Neural cell (in vitro differentiated cells): ENCODE measurements around the gene PIGS. TPM values are rescaled to one million over a fixed set of nuclear protein-coding genes. Genes with fewer than 3 reads are reported as not detected.

ENCODE experiments used
- H2AFZ ChIP-seq: fragments of 200-600, 300-800 bp; sonication (generic), shearing (Covaris generic); 2 replicates; pipeline ENCODE4 v1.6.0; 2014; ENCODE audit warnings: low read depth, mild to moderate bottlenecking, antibody characterized with exemption, low read length, moderate library complexity
- H3F3A ChIP-seq: fragments of 200-600 bp; shearing (Covaris generic); 2 replicates; pipeline ENCODE4 v1.6.1; 2016; ENCODE audit warnings: mild to moderate bottlenecking, moderate library complexity, mixed read lengths, antibody characterized with exemption, low read length; ENCODE audit not compliant: insufficient read depth, poor library complexity, severe bottlenecking
- H3K27ac ChIP-seq: fragments of 200-600, 300-800 bp; sonication (generic), shearing (Covaris generic); 2 replicates; pipeline ENCODE4 v1.5.1; 2014; ENCODE audit warnings: mild to moderate bottlenecking, low read length, moderate library complexity
- H3K27me3 ChIP-seq: fragments of 300-800, 200-600 bp; sonication (generic), shearing (Covaris generic); 2 replicates; pipeline ENCODE4 v1.6.0; 2014; ENCODE audit warnings: mild to moderate bottlenecking, low read depth, low read length, moderate library complexity; ENCODE audit not compliant: insufficient read depth
- H3K36me3 ChIP-seq: fragments of 300-800, 200-600 bp; sonication (generic), shearing (Covaris generic); 2 replicates; pipeline ENCODE4 v1.5.1; 2014; ENCODE audit warnings: mild to moderate bottlenecking, antibody characterized with exemption, low read length, moderate library complexity; ENCODE audit not compliant: insufficient read depth
- H3K4me2 ChIP-seq: fragments of 300-800, 200-600 bp; sonication (generic), shearing (Covaris generic); 2 replicates; pipeline ENCODE4 v1.6.0; 2014; ENCODE audit warnings: mild to moderate bottlenecking, low read length
- H3K4me3 ChIP-seq: fragments of 300-800, 200-600 bp; sonication (generic), shearing (Covaris generic); 2 replicates; pipeline ENCODE4 v1.5.1; 2014; ENCODE audit warnings: mild to moderate bottlenecking, low read length, moderate library complexity
- H3K79me2 ChIP-seq: fragments of 200-600 bp; shearing (Covaris generic); replicated peaks from 2 replicates; pipeline ENCODE4 v1.6.0; 2014; ENCODE audit warnings: mild to moderate bottlenecking, low read length, moderate library complexity; ENCODE audit not compliant: insufficient read depth
- H3K9ac ChIP-seq: fragments of 300-800, 200-600 bp; sonication (generic), shearing (Covaris generic); 2 replicates; pipeline ENCODE4 v1.6.1; 2016; ENCODE audit warnings: mild to moderate bottlenecking, low read length, mixed read lengths
- H3K9me2 ChIP-seq: fragments of 200-600 bp; shearing (Covaris generic); 2 replicates; pipeline ENCODE4 v1.6.1; 2016; ENCODE audit warnings: mild to moderate bottlenecking, low read length, mixed read lengths; ENCODE audit not compliant: insufficient read depth
- H3K9me3 ChIP-seq: fragments of 200-600, 300-800 bp; sonication (generic), shearing (Covaris generic); 2 replicates; pipeline ENCODE4 v1.6.1; 2016; ENCODE audit warnings: mild to moderate bottlenecking, mixed run types, low read length, moderate library complexity, mixed read lengths
- H4K20me1 ChIP-seq: fragments of 200-600 bp; shearing (Covaris generic); 2 replicates; pipeline ENCODE4 v1.6.1; 2016; ENCODE audit warnings: mild to moderate bottlenecking, mixed run types; ENCODE audit not compliant: insufficient read depth
- CTCF ChIP-seq: fragments of 450-650 bp; IDR thresholded peaks from 2 replicates; pipeline ENCODE4 v1.5.1; 2014; ENCODE audit warnings: antibody characterized with exemption, mild to moderate bottlenecking, moderate library complexity; ENCODE audit not compliant: poor library complexity, severe bottlenecking
- EP300 ChIP-seq: fragments of 450-650 bp; conservative IDR thresholded peaks from 2 replicates; pipeline ENCODE4 v1.6.1; 2014; ENCODE audit warnings: antibody characterized with exemption, mild to moderate bottlenecking, moderate library complexity; ENCODE audit not compliant: poor library complexity, severe bottlenecking
- EZH2 ChIP-seq: fragments of 200-600, 300-800 bp; shearing (Covaris generic), sonication (generic); IDR thresholded peaks from 2 replicates; pipeline ENCODE4 v1.6.1; 2014; ENCODE audit warnings: antibody characterized with exemption, low read length, borderline replicate concordance, mild to moderate bottlenecking; ENCODE audit not compliant: insufficient read depth, poor library complexity, severe bottlenecking
- MXI1 ChIP-seq: fragments of 450-650 bp; conservative IDR thresholded peaks from 2 replicates; pipeline ENCODE4 v1.6.1; 2014; ENCODE audit warnings: antibody characterized with exemption, mild to moderate bottlenecking; ENCODE audit not compliant: poor library complexity, severe bottlenecking
- POLR2AphosphoS5 ChIP-seq: IDR thresholded peaks from 2 replicates; pipeline ENCODE4 v1.6.1; 2012
- RAD21 ChIP-seq: fragments of 450-650 bp; conservative IDR thresholded peaks from 2 replicates; pipeline ENCODE4 v1.6.1; 2014; ENCODE audit warnings: antibody characterized with exemption, mild to moderate bottlenecking, moderate library complexity
- REST ChIP-seq: IDR thresholded peaks from 2 replicates; pipeline ENCODE4 v1.6.1; 2012; ENCODE audit warnings: borderline replicate concordance
- SMC3 ChIP-seq: fragments of 450-650 bp; conservative IDR thresholded peaks from 2 replicates; pipeline ENCODE4 v1.6.1; 2014; ENCODE audit warnings: antibody characterized with exemption, mild to moderate bottlenecking, moderate library complexity; ENCODE audit not compliant: poor library complexity
- TAF1 ChIP-seq: IDR thresholded peaks from 2 replicates; pipeline ENCODE4 v1.6.1; 2012; ENCODE audit warnings: low read depth
- polyA plus RNA-seq: library from polyadenylated mRNA; depleted of rRNA; stranded (reverse); fragments of >200 nt; gene quantifications from 2 replicates; pipeline ENCODE4 v1.2.3, GENCODE V29; 2014

Gene PIGS
- polyA plus RNA-seq, 1 donor from 2014 or later: 37.6 TPM

- H4K20me1 ChIP-seq: no peaks in the 10 kb centered on the region
- no peaks in the 10 kb centered on the region for H3K79me2 ChIP-seq
- no peak for TF ChIP-seq TAF1
- TF ChIP-seq POLR2AphosphoS5: no peak
- no peak for TF ChIP-seq EP300
- TF ChIP-seq CTCF: no peak
- TF ChIP-seq EZH2: no peak
- no peak for TF ChIP-seq MXI1
- TF ChIP-seq SMC3: no peak
- TF ChIP-seq RAD21: no peak
- no peak for TF ChIP-seq REST
- no peaks in the 10 kb centered on the region for H3K36me3 ChIP-seq
- H3K4me2 ChIP-seq: no peak overlapping the region
- no peaks in the 10 kb centered on the region for H3K9me2 ChIP-seq
- H2AFZ ChIP-seq: no peak overlapping the region
- no peaks in the 10 kb centered on the region for H3K27me3 ChIP-seq
- no peaks in the 10 kb centered on the region for H3K9me3 ChIP-seq
- H3K9ac ChIP-seq: no peak overlapping the region
- H3F3A ChIP-seq: no peaks in the 10 kb centered on the region
- no peak overlapping the region for H3K4me3 ChIP-seq
- no peak overlapping the region for H3K27ac ChIP-seq
Measured at GRCh38 chr17:28580959-28581358, 9.6 kb upstream of the PIGS start.

GRCh38 chr17:28579526-28579925 is 8.2 kb upstream of the PIGS start:
- no peak overlapping the region for H3K4me3 ChIP-seq
- TF ChIP-seq REST (no peak), TAF1 (no peak), SMC3 (no peak), MXI1 (no peak), RAD21 (no peak), CTCF (no peak), EP300 (no peak), EZH2 (no peak), POLR2AphosphoS5 (no peak)
- no peaks in the 10 kb centered on the region for H3K9me2 ChIP-seq
- H3F3A ChIP-seq: no peaks in the 10 kb centered on the region
- no peaks in the 10 kb centered on the region for H3K27me3 ChIP-seq
- no peaks in the 10 kb centered on the region for H3K36me3 ChIP-seq
- no peak overlapping the region for H3K27ac ChIP-seq
- no peak overlapping the region for H2AFZ ChIP-seq
- H4K20me1 ChIP-seq: no peaks in the 10 kb centered on the region
- H3K79me2 ChIP-seq: no peaks in the 10 kb centered on the region
- no peak overlapping the region for H3K9ac ChIP-seq
- H3K4me2 ChIP-seq: no peak overlapping the region
- H3K9me3 ChIP-seq: no peaks in the 10 kb centered on the region
